GM12801 (cell line): ENCODE data around the gene FGF12.

Experiments used
- CTCF ChIP-seq: IDR thresholded peaks from one replicate; pipeline ENCODE4 v1.5.1; 2011; ENCODE audit warnings: control low read depth; ENCODE audit not compliant: insufficient read length; ENCODE audit errors: extremely low read depth

FGF12 gene

DNA sequence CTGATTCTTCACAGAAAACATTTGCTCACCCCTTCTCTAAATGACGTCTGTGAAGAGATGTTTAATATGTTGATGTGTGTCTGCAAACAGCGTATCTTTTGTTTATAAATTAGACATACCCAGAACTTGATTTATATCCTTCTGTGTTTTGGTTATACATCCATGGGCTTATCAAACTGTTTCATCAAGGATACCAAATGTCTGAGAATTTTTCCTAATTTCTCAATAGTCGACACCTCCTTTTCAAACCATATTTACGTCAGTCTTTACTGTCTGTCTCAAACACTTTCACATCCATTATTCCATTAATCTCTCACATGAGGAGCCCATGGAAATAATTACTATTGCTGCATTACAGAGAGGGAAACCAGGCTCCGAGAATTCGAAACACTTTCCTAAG lies 85.4 kb downstream of the FGF12 start:
- no peak for TF ChIP-seq CTCF

DNA sequence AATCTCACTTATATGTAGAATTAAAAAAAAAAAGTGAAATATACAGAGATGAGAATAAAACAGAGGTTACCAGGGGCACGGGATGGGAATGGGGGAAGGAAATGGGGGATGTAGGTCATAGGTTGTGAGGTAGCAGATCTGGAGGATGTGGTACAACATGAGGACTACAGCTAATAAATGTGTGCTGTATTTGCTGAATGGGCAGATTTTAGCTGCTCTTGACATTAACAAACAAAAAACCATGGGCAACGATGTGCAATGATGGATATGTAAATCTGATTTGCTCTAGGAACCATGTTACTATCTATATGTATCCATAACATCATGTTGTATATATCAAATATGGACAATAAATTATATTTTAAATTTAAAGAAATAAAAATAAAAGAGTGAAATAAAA lies 87.4 kb downstream of the FGF12 start:
- TF ChIP-seq CTCF, result no peak

- no peak for TF ChIP-seq CTCF
Measured at GRCh38 chr3:192637803-192638202, 89.5 kb downstream of the FGF12 start.

DNA sequence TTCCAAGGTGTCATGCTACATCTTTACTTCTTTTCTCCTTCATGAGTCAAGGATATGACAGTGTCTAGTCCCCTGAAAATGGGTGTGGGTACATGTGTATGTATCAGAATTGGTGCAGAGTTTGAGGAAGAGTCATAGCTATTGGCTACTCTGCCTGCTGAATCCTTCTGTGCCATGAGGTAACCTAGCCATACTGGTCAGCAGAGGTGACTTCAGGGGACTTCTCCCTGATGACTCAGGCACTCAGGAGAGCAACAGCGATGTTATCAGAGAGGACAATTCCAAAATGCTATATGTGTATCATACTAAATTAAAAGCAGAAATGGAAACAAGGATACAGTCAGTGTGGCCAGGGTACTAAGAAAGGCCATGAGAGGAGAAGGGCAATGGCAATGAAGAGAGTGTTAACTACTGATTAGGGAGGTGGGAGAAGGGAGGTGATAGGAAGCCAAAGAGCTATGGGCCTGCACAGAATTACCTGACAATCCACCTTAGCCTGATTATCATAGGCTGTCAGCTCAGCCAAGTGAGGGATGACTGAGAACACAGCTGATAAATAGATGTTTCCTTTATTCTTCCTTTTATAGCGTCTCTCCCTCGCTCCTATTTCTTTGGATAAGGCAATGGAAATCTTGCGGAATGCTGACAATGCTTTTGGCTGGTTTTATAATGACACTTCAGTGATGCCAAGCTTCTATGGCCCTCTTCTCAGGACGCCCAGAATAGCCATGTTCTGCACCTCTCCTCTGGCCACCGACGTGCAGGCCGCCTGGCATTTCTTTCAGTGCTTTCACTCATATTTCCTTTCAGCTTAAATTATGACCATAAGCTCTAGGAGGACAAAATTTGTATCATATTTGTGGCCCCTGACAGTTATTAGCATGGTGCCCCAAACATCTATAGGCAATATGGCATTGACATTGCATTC lies 90.6 kb downstream of the FGF12 start:
- TF ChIP-seq CTCF, result no peak

DNA sequence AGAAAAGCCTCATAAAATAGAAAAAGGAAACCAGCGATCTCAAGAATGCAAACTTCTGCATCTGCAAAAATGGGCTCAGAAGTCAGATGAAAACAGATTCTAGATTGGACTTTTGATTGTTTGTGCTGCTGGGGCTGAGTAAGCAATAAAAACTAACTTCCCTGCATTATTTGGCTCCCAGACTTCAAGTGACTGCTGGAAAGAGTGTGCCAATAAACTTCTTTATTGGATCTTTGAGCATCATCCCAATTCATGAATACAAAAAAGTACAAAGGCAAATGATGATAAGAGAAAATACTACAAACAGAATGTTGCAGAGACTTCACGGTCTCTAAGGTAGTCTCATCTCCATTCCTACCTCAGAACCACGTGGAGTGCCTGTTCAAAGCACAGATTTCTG lies 97.9 kb downstream of the FGF12 start:
- TF ChIP-seq CTCF, result no peak

GRCh38 chr3:192621909-192622308 lies 105.4 kb downstream of the FGF12 start:
- no peak for TF ChIP-seq CTCF

DNA sequence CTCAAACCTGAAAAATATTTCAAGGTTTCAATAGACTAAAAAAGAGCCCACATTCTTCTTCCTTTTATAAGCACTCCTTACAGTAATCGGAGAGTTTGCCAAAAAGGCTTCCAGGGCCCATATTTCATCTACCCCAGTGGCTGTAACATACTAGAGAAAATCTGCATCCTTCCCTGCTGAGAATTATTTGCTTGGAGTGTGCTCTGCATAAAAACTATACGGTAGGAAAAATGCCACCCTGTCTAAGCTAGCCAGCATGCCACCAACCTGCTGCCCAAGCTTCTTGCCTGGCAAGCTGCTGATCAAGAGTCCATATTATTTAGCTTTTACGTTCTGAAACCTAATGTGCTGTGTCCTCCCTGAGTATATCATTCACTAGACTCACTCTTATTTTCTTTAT lies 107.1 kb downstream of the FGF12 start:
- TF ChIP-seq CTCF, result no peak
